Stimulated activated CD8-positive, alpha-beta memory T cell treated with anti-CD3 and anti-CD28 coated beads, Interleukin-15, amount 100 ng/mL, for 1 hour (primary cell): ENCODE measurements around the gene FMN2.
"Not testable (repeated sequence)": the region's sequence is repeated elsewhere in the genome, so short reads cannot be mapped to it uniquely, and the experiment has no call there.

Source experiments
- DNase-seq: peaks from one replicate; pipeline ENCODE4 v3.0.0-alpha.2; 2020; ENCODE audit warnings: low read depth

The FMN2 gene

DNA sequence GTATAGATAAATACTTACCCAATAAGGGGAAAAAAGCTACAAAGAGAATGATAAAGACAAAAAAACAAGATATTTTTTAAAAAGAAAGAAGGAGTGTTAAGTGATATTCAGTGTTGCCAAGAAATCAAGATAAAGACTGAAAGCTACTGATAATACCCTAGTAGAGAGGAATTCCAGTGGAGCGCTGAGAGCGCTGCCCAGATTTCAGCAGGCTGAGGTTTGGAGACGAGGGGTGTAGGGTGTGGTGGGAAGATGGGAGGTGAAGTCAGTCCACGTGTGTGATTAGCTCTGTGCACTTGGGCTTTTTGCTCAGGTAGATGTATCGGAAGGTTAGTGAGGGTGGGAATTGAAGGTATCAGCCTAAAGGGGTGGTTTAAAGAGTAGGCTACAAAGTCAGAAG is 47.8 kb downstream of the FMN2 start:
- DNase-seq: no peak

DNA sequence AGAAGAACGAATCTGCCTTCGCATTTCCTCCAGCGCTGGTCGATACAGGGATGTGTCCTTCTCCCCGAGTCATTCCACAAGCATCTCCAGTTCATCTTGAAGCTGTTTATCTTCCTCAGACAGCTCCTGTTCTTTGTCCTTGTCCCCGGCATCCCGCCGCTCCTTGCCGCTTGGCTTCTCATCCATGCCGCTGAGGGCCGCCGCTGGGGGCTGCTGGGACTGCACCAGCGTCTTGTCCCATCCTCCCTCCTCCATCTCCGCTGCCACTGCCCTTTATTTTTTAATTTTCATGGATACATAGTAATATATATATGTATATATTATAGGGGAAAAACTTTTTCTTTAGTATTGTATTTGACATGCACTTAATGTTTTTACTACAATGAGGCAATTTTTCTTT is 53.4 kb downstream of the FMN2 start:
- no peak for DNase-seq

DNA sequence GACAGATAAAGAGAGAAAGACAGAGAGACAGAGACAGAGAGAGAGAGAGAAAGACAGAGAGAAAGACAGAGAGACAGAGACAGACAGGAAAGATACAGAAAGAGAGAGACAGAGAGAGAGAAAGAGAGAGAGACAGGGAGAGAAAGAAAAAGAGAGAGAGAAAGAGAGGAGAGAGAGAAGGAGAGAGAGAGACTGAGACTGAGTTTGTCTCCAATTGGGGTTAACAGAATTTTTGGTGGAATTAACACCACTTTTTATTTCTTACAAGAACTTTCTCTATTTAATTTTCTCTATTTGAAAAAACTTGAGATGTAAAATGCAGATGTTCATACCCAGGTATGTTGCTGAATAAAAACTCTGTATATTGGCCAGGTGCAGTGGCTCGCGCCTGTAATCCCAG is 56.6 kb downstream of the FMN2 start:
- DNase-seq: no peak

DNA sequence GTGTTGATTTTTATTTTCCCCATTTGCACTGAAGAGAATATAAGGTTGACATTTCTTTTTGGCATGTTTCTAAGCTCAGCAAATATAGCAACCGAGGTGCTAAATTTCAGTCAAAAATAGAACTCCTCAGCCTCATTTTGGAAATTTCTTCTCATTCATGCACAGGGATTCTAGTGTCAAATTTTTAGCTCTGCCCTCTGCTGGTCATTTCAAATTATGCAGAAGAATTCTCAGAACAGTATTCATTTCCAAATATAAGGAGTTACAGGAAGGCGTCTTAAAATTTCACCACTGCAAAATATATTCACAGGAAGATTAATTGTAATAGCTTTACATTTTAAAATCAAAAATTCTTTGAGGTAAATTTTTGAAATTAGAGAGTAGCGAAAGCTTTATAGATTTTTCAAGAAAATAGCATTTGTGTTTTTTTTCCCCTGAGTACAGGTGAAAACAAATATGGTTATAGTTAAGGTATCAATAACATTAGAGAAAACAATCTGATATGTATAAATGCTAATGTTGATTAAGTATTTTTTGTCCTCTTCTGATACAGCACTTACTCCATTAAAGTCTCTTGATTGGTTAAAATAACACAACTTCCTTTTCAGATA is 57.9 kb downstream of the FMN2 start:
- DNase-seq: no peak

DNA sequence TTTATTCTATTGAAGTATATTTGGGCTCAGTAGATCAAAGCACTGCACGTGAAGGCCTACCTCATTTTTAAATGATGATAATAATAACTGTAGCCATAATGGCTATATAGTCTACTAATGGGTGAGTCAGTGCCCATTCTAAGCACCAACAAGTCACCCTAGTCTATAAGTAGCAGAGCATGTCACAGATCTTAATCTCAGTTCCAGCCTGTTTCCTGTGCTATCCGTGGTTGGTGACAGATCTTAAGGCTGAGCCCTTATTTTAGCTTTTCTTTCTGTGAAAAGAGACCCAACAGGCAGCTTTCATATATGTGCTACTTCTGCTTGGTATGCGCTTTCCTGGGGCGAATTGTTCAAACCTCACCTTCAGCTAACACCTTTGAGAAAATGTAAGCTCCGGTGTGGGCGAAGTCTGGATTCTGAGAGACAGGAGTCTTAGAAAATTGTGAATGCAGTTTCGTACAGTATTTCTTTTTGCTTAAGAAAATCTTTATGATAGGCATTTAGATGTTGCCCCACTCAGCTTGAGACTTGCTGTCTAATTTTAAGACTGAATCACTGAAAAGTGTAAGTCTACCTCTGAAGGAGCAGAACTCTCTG is 59.6 kb downstream of the FMN2 start:
- DNase-seq: no peak

DNA sequence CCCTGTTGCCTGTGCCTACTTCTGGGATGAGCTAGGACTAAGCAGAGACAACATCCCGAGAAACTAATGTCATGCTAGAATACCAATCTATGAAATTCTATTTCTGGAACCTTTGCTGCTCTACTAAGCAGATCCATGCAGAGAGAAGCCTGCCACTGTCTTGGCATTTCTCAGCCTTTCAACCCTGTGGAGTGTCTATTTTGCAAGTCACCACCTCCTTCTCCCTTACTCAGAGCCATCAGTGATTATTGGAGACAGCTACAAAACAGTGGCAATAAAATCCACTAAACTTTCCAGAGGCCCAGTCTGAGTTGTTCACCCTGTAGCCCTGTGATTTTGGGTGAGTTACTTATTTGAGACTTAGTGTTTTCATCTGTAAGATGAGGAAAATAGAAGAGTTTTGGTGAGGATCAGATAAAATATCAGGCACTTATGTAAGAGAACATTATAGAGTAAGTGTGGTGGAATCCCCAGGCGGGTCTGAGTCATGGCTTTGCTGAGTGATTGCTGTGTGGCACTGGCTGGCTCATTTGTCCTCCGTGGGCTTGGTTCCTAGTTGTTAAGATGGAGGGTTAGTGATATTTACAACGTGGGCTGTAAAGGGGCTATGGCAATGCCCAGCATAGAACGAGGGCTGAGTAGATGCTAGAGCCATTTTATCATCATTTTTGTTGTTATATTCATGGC is 61.1 kb downstream of the FMN2 start:
- DNase-seq: no peak

DNA sequence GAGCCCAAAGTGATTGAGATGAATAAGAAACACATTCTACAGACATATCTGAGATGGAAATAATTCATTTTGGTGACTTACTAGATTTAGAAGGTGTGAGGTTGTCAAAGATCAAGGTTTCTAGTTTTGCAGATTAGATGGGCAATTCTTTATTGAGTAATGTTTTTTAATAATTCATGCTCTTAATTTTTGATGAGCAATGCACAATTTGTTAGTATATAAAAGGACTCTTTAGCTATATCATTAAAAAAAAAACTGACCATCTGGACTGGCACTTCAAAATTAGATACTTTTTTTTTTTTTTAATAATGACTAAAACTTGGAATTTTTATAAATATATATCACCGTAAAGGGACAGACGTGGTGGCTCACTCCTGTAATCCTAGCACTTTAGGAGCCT is 63.9 kb downstream of the FMN2 start:
- no peak for DNase-seq

DNA sequence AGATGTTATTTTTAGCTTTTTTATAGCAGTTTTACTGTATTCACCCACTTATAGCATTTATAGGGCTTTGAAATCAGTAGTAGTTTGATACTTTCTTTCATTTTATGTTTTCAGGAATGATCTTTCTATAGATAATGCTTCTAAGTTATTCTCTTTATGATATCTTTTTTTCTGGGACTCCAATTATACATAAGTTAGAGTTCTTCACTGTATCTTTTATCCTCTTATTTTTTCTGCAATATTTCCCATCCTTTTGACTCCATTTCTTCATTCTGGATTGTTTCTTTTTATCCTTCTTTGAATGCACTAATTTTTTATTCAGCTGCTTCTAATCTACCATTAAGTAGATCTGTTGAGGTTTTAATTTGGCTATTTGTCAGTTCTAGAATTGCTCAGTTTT is 73.1 kb downstream of the FMN2 start:
- no peak for DNase-seq

DNA sequence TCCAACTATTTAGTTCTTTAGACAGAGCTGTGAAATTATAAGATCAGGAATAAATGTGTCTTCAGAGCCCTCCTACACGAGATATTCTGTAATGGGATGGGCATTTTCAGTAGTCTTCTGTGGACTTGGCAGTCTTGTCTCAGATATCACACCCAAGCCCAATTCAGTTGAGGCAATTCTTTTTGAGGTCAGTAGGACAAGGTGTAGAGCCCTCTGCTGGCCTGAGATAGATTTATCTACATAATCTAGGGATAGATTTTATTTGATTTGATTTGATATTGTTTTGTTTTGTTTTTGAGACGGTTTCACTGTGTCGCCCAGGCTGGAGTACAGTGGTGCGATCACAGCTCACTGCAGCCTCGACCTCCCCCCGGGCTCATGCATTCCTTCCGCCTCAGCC is 77.5 kb downstream of the FMN2 start:
- no peak for DNase-seq

DNA sequence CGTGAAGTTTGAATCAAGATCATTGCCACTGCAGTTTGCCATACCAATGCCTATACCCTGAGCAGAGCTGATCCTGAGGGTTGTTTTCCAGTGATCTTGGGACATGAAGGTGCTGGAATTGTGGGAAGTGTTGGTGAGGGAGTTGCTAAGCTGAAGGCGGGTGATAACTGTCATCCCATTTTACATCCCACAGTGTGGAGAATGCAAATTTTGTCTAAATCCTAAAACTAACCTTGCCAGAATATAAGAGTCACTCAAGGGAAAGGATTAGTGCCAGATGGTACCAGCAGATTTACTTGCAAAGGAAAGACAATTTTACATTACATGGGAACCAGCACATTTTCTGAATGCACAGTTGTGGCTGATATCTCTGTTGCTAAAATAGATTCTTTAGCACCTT is 78.6 kb downstream of the FMN2 start:
- no peak for DNase-seq

DNA sequence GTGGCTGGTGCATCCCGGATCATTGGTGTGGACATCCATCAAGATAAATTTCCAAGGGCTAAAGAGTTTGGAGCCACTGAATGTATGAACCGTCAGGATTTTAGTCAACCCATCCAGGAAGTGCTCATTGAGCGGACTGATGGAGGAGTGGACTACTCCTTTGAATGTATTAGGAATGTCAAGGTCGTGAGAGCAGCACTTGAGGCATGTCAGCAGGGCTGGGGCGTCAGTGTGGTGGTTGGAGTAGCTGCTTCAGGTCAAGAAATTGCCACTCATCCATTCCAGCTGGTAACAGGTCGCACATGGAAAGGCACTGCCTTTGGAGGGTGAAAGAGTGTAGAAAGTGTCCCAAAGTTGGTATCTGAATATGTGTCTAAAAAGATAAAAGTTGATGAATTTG is 79.1 kb downstream of the FMN2 start:
- DNase-seq: no peak

DNA sequence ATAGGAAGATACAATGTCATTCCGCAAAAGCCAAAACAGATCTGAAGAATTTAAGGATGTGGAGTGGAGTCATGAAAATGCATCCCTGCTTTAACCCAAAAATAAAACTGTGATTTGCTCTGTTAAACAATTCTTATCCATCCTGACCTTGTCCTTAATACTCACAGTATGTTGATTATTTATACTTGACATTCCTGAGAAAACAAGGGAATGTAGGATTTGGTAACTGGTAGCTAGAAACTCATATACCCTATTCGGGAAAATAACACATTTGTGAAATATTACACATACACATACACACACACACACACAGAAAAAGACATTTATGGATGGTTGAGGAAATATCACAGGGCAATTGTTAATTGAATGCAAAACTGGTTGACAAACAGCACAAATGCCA is 80.2 kb downstream of the FMN2 start:
- DNase-seq: no peak

DNA sequence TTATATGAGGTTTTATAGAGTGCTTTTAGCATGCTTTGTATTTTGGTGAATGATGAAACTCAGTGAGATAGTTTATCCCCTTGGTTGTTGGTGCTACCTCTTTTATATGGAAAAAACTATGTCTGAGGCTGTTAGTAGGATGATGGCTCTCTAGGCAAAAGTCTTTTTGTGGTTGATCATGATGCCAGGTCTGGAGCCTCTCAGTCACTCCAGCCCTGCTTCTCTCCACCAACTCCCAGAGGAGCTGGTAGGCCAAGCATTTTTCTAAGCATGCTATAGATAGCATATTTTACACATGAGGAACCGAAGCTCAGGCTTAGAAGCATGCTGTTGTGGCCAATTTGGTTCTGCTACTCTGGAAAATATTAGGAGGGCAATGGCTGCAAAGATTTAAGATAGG is 82.2 kb downstream of the FMN2 start:
- no peak for DNase-seq

DNA sequence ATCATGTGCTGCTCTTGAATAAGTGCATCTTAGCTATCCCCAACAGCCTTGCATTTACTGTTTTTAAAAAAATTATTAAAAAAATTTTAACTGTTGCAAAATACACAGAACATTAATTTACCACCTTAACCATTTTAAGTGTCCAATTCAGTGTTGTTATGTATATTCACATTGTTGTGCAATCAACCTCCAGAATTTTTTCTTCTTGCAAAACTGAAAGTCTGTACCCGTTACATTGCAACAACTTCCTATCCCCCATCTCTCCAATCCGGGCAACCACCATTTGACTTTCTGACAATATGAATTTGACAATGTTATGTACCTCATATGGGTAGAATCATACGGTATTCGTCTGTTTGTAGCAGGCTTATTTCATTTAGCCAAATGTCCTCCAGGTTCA is 83.1 kb downstream of the FMN2 start:
- no peak for DNase-seq

DNA sequence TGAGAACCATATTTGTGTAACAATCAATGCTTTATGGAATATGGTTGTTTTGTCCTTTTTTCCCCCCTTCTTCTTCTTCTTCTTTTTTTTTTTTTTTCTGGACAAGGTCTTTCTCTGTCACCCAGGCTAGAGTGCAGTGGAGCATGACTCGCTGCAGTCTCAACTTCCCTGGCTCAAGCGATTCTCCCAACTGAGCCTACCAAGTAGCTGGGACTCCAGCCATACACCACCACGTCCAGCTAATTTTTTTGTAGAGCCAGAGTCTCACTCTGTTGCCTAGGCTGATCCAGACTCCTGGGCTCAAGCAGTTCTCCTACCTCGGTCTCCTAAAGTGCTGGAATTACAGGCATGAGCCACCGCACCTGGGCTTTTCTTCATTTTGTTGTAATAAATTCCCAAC is 86.7 kb downstream of the FMN2 start:
- no peak for DNase-seq

DNA sequence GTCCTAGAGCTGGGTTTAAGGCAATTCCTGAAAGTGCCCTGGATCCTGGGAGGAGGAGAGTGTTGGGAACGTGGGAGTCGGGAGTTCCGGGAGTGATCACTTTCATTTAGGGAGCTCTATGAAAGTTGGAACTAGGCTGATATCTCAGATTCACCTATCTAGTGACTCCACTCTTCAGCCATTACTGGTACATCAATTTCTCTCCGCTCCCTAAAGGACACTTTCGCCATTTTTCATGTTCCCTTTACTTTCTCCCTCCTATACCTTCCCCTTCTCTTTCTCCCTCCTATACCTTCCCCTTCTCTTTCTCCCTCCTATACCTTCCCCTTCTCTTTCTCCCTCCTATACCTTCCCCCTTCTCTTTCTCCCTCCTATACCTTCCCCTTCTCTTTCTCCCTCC is 93.0 kb downstream of the FMN2 start:
- not testable (repeated sequence) for DNase-seq

DNA sequence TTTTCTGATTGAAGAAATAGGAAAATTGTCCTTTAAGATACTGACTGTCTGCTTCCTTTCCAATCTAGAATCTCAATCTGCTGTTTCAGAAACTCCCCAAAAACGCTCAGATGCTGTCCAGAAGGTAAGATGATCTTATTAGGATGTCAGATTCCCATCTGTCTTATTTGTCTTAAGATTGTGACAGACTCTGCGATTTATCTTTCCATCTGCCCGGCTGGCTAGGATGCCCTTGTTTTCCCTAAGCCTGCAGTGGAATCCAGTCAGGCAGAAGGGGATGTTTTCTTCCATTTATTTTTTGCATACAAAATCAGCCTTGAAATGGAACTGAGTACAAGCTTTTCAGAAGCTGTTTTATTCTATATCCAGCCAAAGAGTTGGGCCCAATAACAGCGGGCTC is 96.5 kb downstream of the FMN2 start:
- no peak for DNase-seq

DNA sequence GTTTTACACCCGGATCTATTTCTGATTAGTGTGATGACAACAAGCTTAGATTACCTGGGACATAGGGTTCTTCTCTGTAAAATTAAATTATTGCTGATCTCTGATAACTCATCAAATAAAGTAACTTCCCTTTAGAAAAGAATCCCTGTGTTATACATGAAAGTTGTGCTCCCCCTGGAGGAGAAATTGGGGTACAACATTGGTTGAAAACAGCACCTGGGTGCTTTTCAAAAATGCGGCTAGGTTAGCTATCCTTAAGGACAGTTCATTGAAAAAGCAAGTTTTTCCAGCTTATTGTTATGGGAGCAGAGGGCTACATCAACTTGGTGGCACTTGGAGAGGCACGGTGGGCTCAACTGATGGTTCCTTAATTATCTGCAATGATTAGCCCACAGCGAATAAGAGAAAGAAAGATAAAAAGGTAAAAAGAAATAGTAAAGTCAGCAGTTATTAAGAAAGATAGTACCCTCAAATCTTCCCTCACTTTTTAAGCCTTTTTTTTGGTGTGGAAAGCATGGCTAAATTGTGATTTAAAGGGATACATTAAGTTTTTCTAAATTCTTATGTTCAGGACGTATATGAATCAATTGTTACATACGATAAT is 97.8 kb downstream of the FMN2 start:
- peak; percentile 3 for DNase-seq

DNA sequence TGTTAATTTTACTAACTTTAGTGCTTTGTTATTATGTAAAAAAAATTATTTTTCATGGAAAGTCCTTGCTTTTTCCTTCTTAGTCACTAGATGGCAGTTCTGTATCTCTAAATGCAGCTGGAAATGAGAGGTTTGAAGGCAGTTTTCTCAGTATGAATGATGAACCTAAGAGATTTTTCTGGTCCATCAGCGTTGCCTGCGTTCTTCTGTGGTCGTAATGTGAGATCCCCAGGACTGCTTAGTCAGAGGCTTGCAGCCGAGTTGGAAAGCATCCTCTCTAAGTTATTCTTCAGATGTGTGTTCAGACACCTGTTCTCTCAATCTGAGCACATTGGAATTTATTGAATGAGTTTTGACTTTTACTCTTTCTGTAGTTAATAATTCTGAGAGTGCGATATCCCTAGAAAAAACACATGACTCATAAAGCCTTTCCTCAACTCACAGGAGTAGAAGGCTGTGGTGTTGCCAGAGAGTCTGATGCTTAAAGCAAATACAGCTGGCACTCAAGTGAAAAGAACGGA is 99.3 kb downstream of the FMN2 start:
- no peak for DNase-seq

DNA sequence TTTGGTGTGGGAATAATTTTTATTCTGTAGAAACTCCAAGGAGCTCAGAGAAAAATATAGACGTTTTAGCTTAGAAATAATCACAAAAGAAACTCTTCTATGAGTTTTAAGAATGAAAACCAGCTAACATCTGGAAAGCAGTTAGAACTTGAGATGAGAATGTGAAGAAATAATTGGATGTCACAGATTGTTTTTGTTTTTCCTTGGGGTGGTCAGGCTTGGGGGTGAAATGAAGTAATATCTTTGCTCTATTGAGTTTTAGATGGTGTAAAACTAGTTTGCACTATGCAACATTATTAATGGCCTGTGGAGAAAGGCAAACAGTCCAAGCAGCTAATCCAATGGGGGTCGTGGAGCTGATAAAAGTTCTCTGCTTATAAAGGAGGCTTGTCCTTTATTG is 101.2 kb downstream of the FMN2 start:
- no peak for DNase-seq

DNA sequence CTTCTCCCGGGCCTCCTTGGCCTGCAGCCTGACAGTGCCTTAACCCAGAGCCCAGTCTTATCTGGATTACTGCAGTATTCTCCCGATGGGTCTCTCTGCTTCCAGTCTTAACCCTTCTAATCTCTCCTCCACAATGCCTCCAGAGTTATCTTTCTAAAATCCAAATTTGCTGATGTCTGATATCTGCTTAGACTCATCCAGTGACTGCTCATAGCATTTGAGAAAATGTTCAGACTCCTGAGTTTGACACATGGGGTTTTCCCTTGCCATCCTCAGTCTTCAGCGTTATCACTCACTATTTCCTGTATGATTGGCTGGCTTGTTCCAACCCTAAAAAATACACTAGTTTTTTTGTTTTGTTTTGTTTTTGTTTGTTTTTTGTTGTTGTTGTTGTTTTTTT is 102.0 kb downstream of the FMN2 start:
- DNase-seq: no peak

DNA sequence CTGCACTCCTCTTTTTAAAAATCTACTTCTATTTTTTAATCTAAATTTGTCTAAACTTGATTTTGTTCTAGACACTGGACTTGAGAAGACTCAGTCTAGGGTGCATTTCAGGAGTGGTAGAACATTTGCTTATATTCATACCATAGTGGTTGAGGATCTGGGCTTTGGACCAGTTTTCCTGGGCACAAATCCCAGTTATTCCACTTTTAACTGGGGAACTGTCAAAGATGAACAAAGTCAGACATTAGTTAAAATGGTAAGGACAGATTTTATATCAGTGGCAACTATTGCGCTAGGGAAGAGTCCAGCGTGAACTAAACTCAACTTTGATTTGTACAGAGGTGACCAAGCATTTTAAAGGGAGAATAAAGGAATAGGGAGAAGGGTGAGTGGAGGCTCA is 102.4 kb downstream of the FMN2 start:
- no peak for DNase-seq

DNA sequence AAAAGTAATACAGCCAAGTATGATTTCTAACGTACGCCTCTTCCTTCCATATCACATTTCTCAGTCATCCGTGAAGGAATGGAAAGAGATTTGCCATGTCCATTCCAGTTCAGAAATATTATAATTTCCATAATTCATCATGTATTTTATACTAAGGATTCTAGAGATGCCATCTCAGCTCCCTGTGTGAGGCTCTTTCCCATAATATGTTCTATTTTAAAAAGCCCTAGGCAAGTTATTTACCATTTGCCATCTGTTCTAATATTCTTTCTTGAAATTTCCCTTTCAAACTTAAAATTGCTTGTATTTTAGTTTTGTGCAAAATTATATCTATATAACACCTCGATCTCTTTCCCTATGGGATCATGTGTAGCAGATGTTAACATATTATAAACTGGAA is 106.7 kb downstream of the FMN2 start:
- DNase-seq: no peak
